Gastroesophageal sphincter (tissue), 4 donors: ENCODE results near the gene OR1K1. TPM values are rescaled to one million over a fixed set of nuclear protein-coding genes. Genes with fewer than 3 reads are reported as not detected.

Source experiments
- ATAC-seq: fragments of 150-250 bp; one replicate; pipeline ENCODE4 v1.9.1; 2016; ENCODE audit warnings: mild to moderate bottlenecking, moderate library complexity
- H3K27ac ChIP-seq, 4 donors: fragments of 200-600 bp; sonication (generic) in 3 of 4; 1 replicate in 3 of 4; 2 replicates in 1 of 4; pipeline ENCODE4 v1.5.1; 2016 to 2019
- H3K27me3 ChIP-seq: fragments of 200-600 bp; sonication (generic); one replicate; pipeline ENCODE4 v1.5.1; 2019
- H3K36me3 ChIP-seq, 2 donors: fragments of 200-600 bp; sonication (generic); one replicate each; pipeline ENCODE4 v1.5.1; 2019; ENCODE audit warnings: control low read depth in 1 of 2
- H3K4me1 ChIP-seq, 3 donors: fragments of 200-600 bp; sonication (generic); 1 replicate in 2 of 3; 2 replicates in 1 of 3; pipeline ENCODE4 v1.5.1; 2016 to 2019; ENCODE audit warnings: control low read depth in 2 of 3
- H3K4me3 ChIP-seq, 2 donors: fragments of 200-600 bp; sonication (generic); one replicate each; pipeline ENCODE4 v1.5.1; 2019; ENCODE audit warnings: mild to moderate bottlenecking in 1 of 2, moderate library complexity in 1 of 2
- H3K9me3 ChIP-seq, 3 donors: fragments of 200-600 bp; sonication (generic); one replicate each; pipeline ENCODE4 v1.5.1; 2017 to 2019; ENCODE audit warnings: control low read depth in 2 of 3
- CTCF ChIP-seq, 4 experiments: fragments of 200-600 bp in 2 of 4; fragments of 450-650 bp in 2 of 4; sonication (generic) in 1 of 4; IDR thresholded peaks; one replicate each; pipeline ENCODE4 v1.5.1; 2017 to 2019; ENCODE audit warnings: antibody characterized with exemption in 4 of 4, mild to moderate bottlenecking in 2 of 4, moderate library complexity in 2 of 4
- EP300 ChIP-seq: sonication (generic); formaldehyde crosslinking; IDR thresholded peaks from one replicate; pipeline ENCODE4 v1.6.1; 2017; ENCODE audit warnings: antibody characterized with exemption, mild to moderate bottlenecking
- POLR2A ChIP-seq, 2 donors: fragments of 450-650 bp; IDR thresholded peaks; one replicate each; pipeline ENCODE4 v1.6.1; 2017; ENCODE audit warnings: antibody characterized with exemption in 2 of 2, mild to moderate bottlenecking in 2 of 2, moderate library complexity in 1 of 2
- POLR2AphosphoS5 ChIP-seq: sonication (generic); formaldehyde crosslinking; IDR thresholded peaks from one replicate; pipeline ENCODE4 v1.6.1; 2017; ENCODE audit warnings: antibody characterized with exemption
- WGBS, 2 donors: methylation state at CpG; one replicate each; pipeline ENCODE4 v1.1.5; 2018; ENCODE audit warnings: low coverage in 1 of 2; 5-methylcytosine and 5-hydroxymethylcytosine counted together
- total RNA-seq, 4 donors: library from RNA; depleted of rRNA; stranded (reverse); fragments of >200 nt; gene quantifications; one replicate each; pipeline ENCODE4 v1.1.0, GENCODE V29; 2016

Gene OR1K1
- total RNA-seq, 4 donors from 2014 or later, result not detected

- Histone ChIP-seq H3K36me3 (no peaks in the 10 kb centered on the region), H3K27ac (no peak overlapping the region), H3K27me3 (no peaks in the 10 kb centered on the region), H3K4me1 (no peaks in the 10 kb centered on the region), H3K9me3 (peaks cover 0 to 4% (median 0%) of the 10 kb centered on the region in 3 donors), H3K4me3 (no peak overlapping the region)
- WGBS, 2 donors, result 75 to 80% methylated on average over 2 to 3 of the region's 3 CpGs
- TF ChIP-seq EP300, result no peak
- TF ChIP-seq CTCF (IDR thresholded peaks at IDR 0.05), result no peak
- ATAC-seq, result no peak
These were observed 21.8 kb upstream of the OR1K1 start for GRCh38 chr9:122777935-122778627.

- no peaks in the 10 kb centered on the region for H3K9me3 ChIP-seq
- no peak overlapping the region for H3K27ac ChIP-seq
- no peaks in the 10 kb centered on the region for H3K27me3 ChIP-seq
- TF ChIP-seq POLR2A (IDR thresholded peaks at IDR 0.05), result no peak
- TF ChIP-seq CTCF (IDR thresholded peaks at IDR 0.05), result no peak
- no peak for TF ChIP-seq EP300
- no peak for TF ChIP-seq POLR2AphosphoS5
- no peaks in the 10 kb centered on the region for H3K36me3 ChIP-seq
- no peak for ATAC-seq
- WGBS, 2 donors, result 66 to 80% methylated on average over 2 to 3 of the region's 3 CpGs
- no peaks in the 10 kb centered on the region for H3K4me1 ChIP-seq
- no peak overlapping the region for H3K4me3 ChIP-seq
These were observed 20.7 kb upstream of the OR1K1 start for GRCh38 chr9:122779181-122779580.

- H3K4me1 ChIP-seq, result no peaks in the 10 kb centered on the region
- no peaks in the 10 kb centered on the region for H3K27me3 ChIP-seq
- no peak overlapping the region for H3K4me3 ChIP-seq
- WGBS, 2 donors, result 50 to 58% methylated on average over 4 of the region's 4 CpGs
- no peak for ATAC-seq
- H3K27ac ChIP-seq, result no peak overlapping the region
- H3K36me3 ChIP-seq, result no peaks in the 10 kb centered on the region
- no peaks in the 10 kb centered on the region for H3K9me3 ChIP-seq
- TF ChIP-seq POLR2A (IDR thresholded peaks at IDR 0.05) (no peak), CTCF (IDR thresholded peaks at IDR 0.05) (no peak), EP300 (no peak), POLR2AphosphoS5 (no peak)
These were observed 19.9 kb upstream of the OR1K1 start for GRCh38 chr9:122780026-122780425.

DNA sequence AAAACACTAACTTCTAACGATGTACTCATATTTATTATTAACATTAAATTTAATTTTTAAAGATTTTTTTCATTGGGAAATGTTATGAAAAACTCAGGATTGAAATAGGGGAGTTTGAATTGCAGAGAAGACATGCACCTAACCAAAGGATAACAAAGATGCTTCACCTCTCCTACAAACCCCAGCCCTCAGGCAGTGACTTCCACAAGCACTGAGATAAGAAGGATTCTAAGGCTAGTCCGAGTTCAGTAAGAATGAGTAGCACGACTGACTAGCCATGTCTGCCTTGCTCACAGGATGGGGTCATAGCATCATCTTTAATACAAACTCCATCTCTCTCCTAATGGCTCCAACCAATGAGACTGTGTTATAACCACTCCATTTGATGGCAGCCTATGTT lies 18.3 kb upstream of the OR1K1 start:
- no peak for ATAC-seq
- H3K27me3 ChIP-seq, result no peaks in the 10 kb centered on the region

More for the DNA sequence above, 18.3 kb upstream of the OR1K1 start:
- no peaks in the 10 kb centered on the region for H3K4me1 ChIP-seq
- no peak for TF ChIP-seq CTCF (IDR thresholded peaks at IDR 0.05)
- TF ChIP-seq POLR2A (IDR thresholded peaks at IDR 0.05), result no peak
- no peak for TF ChIP-seq EP300
- no peak overlapping the region for H3K27ac ChIP-seq
- H3K36me3 ChIP-seq, result no peaks in the 10 kb centered on the region
- no peak overlapping the region for H3K4me3 ChIP-seq
- WGBS, 2 donors, result 58 to 72% methylated on average over 3 of the region's 3 CpGs
- no peaks in the 10 kb centered on the region for H3K9me3 ChIP-seq
